Medulla oblongata (tissue), 1 donor: ENCODE measurements around the gene PTEN.
"Not testable (repeated sequence)": the region's sequence is repeated elsewhere in the genome, so short reads cannot be mapped to it uniquely, and the experiment has no call there.

ENCODE experiments used
- DNase-seq: peaks from one replicate; pipeline ENCODE4 v3.0.0-alpha.2; 2015; ENCODE audit errors: extremely low spot score

Gene PTEN

GRCh38 chr10:87863053-87863943 is at the start of gene PTEN, which contains the start of gene KLLN:
PTEN (plus strand) TSS chr10:87863625; CDS start chr10:87864470, 845 bp downstream.
KLLN (minus strand) TSS chr10:87863533; CDS start chr10:87862487, 1,046 bp downstream.
- DNase-seq = peak; percentile 91

- no peak for DNase-seq
These were observed 47.1 kb upstream of the PTEN start for GRCh38 chr10:87816163-87816897.

GRCh38 chr10:87816898-87817608 is 46.4 kb upstream of the PTEN start:
- no peak for DNase-seq

GRCh38 chr10:87817609-87818504 is 45.6 kb upstream of the PTEN start, which contains the start of gene ATAD1:
ATAD1 (minus strand) TSS chr10:87818226; CDS start chr10:87814599, 3,627 bp downstream.
- DNase-seq = peak; percentile 91

- DNase-seq = peak; percentile 37
These were observed 44.7 kb upstream of the PTEN start for GRCh38 chr10:87818505-87819288.

- no peak for DNase-seq
These were observed 44.2 kb upstream of the PTEN start for GRCh38 chr10:87819289-87819585.

GRCh38 chr10:87826653-87827052 is 36.8 kb upstream of the PTEN start:
- no peak for DNase-seq

- DNase-seq = no peak
These were observed 35.7 kb upstream of the PTEN start for GRCh38 chr10:87827681-87828080.

- DNase-seq = not testable (repeated sequence)
These were observed 34.4 kb upstream of the PTEN start for GRCh38 chr10:87829051-87829450.

- no peak for DNase-seq
These were observed 33.3 kb upstream of the PTEN start for GRCh38 chr10:87829986-87830729.

GRCh38 chr10:87836098-87836497 is 27.3 kb upstream of the PTEN start:
- no peak for DNase-seq

GRCh38 chr10:87837445-87837844 is 26.0 kb upstream of the PTEN start:
- peak; percentile 35 for DNase-seq

GRCh38 chr10:87838650-87839049 is 24.8 kb upstream of the PTEN start:
- DNase-seq = no peak

- no peak for DNase-seq
These were observed 22.2 kb upstream of the PTEN start for GRCh38 chr10:87841186-87841585.

- DNase-seq = no peak
These were observed 21.2 kb upstream of the PTEN start for GRCh38 chr10:87842220-87842641.

GRCh38 chr10:87842776-87843497 is 20.5 kb upstream of the PTEN start:
- DNase-seq = no peak

GRCh38 chr10:87843714-87844113 is 19.7 kb upstream of the PTEN start:
- DNase-seq = no peak

- no peak for DNase-seq
These were observed 18.4 kb upstream of the PTEN start for GRCh38 chr10:87844837-87845623.
